NB4 (cell line): ENCODE results near the gene PGLYRP4.

ENCODE experiments used
- TF ChIP-seq, protein P1 (sequence below): IDR thresholded peaks from one replicate; pipeline ENCODE4 v1.5.1; 2012; ENCODE audit warnings: low read depth, low read length
- TF ChIP-seq, protein P2 (sequence below): IDR thresholded peaks from 2 replicates; pipeline ENCODE4 v1.6.1; 2011; ENCODE audit warnings: low read depth, low read length

DNA sequence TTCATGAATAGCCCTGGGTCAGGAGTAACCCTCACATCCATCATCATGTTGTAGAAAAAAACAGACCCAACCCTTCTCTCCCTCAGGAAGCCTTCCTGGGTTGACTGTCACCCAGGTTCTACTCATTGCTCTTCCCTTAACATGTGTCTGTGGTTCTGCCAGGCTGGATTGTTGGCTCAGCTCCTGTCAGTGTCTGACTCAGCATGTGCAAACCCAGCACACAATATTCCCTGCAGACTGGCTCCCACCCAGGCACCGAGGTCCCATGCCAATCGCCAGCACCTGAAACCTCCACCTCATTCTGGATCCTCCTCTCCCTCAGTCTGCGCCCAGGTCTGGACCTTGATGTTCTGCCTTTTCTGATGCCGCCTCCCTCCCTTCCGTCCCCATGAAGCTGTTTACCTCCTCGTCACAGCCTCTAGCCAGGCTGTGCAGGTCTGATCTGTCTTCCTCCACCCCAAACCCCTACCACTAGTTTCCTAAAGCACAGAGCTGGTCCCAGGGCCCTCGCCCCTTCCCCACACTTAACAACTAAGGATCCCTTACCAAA, 46.6 kb upstream of the PGLYRP4 start:
- TF ChIP-seq, protein P1, sequence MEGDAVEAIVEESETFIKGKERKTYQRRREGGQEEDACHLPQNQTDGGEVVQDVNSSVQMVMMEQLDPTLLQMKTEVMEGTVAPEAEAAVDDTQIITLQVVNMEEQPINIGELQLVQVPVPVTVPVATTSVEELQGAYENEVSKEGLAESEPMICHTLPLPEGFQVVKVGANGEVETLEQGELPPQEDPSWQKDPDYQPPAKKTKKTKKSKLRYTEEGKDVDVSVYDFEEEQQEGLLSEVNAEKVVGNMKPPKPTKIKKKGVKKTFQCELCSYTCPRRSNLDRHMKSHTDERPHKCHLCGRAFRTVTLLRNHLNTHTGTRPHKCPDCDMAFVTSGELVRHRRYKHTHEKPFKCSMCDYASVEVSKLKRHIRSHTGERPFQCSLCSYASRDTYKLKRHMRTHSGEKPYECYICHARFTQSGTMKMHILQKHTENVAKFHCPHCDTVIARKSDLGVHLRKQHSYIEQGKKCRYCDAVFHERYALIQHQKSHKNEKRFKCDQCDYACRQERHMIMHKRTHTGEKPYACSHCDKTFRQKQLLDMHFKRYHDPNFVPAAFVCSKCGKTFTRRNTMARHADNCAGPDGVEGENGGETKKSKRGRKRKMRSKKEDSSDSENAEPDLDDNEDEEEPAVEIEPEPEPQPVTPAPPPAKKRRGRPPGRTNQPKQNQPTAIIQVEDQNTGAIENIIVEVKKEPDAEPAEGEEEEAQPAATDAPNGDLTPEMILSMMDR: no peak
- TF ChIP-seq, protein P2, sequence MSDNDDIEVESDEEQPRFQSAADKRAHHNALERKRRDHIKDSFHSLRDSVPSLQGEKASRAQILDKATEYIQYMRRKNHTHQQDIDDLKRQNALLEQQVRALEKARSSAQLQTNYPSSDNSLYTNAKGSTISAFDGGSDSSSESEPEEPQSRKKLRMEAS: no peak
